ENCODE measurements around the gene SOCS2. TPM values are rescaled to one million over a fixed set of nuclear protein-coding genes. Genes with fewer than 3 reads are reported as not detected.
A peak's percentile ranks its signal among the peaks of the same experiment; 100 is the strongest.

Gene SOCS2
- total RNA-seq, 1 experiment from 2014 or later = 57.2 TPM

DNA sequence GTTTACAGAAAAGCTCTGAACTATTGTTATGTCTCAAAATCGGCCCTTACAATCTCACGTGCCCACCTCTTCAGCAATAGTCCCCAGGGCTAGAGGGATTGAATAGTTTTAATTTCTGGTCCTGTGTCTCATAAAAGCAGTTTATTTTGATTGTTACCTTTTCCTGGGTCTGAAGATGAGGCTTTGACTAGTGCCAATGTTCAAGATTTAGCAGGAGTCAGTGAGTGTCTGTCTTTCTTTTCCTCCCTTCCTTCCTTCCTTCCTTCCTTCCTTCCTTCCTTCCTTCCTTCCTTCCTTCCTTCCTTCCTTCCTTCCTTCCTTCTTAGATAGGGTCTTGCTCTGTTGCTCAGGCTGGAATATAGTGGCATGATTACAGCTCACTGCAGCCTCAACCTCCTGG lies 24.7 kb upstream of the SOCS2 start:
- no peak overlapping the region for H2BK12ac ChIP-seq (ENCODE audit: insufficient read length, low read depth, low read length)
- H3K4me1 ChIP-seq (ENCODE audit: insufficient read depth, low read length) = no peaks in the 10 kb centered on the region
- no peaks in the 10 kb centered on the region for H3K79me2 ChIP-seq (ENCODE audit: insufficient read depth, low read length)
- H3K9me3 Mint-ChIP-seq = no peaks in the 10 kb centered on the region
- no peak overlapping the region for H3K27ac ChIP-seq (ENCODE audit: insufficient read length, low read depth, low read length)
- no CpG with 5 or more reads among the region's 2 CpGs for WGBS (ENCODE audit: extremely low coverage, insufficient read length, low lambda C conversion rate)
- H3T11ph ChIP-seq (ENCODE audit: low read length) = no peak overlapping the region
- H2BK120ac ChIP-seq (ENCODE audit: low read depth, low read length, poor library complexity, severe bottlenecking) = no peak overlapping the region
- no peak overlapping the region for H4K91ac ChIP-seq (ENCODE audit: insufficient read length, low read depth, low read length)
- no peak overlapping the region for H3K9ac ChIP-seq (ENCODE audit: extremely low read depth, insufficient read length, low read length)
- H3K4me2 ChIP-seq (ENCODE audit: insufficient read depth, insufficient read length, low read length) = no peak overlapping the region
- H3K23ac ChIP-seq (ENCODE audit: insufficient read length, low read depth, low read length) = no peak overlapping the region
- peak overlapping the region in 1 of 3 experiments; percentile 60; a peak in 1 of 7 replicates for H3K27ac Mint-ChIP-seq
- peaks cover 10 to 15% (median 13%) of the 10 kb centered on the region in 3 experiments; a peak in 6 of 7 replicates for H3K36me3 Mint-ChIP-seq (ENCODE audit: insufficient read depth in 1 of 3, low read depth in 3 of 3)
- H3K27me3 Mint-ChIP-seq (ENCODE audit: low read depth) = no peaks in the 10 kb centered on the region
- H2BK20ac ChIP-seq (ENCODE audit: low read depth, low read length, poor library complexity, severe bottlenecking) = no peak overlapping the region
- H3K14ac ChIP-seq (ENCODE audit: insufficient read depth, low read length) = no peak overlapping the region
- no peaks in the 10 kb centered on the region for H3K27me3 ChIP-seq (ENCODE audit: insufficient read depth, low read length)
- H2BK15ac ChIP-seq (ENCODE audit: low read depth, low read length) = no peak overlapping the region
- no peak overlapping the region for H4K5ac ChIP-seq (ENCODE audit: insufficient read length, low read depth, low read length)
- TF ChIP-seq, protein P1, sequence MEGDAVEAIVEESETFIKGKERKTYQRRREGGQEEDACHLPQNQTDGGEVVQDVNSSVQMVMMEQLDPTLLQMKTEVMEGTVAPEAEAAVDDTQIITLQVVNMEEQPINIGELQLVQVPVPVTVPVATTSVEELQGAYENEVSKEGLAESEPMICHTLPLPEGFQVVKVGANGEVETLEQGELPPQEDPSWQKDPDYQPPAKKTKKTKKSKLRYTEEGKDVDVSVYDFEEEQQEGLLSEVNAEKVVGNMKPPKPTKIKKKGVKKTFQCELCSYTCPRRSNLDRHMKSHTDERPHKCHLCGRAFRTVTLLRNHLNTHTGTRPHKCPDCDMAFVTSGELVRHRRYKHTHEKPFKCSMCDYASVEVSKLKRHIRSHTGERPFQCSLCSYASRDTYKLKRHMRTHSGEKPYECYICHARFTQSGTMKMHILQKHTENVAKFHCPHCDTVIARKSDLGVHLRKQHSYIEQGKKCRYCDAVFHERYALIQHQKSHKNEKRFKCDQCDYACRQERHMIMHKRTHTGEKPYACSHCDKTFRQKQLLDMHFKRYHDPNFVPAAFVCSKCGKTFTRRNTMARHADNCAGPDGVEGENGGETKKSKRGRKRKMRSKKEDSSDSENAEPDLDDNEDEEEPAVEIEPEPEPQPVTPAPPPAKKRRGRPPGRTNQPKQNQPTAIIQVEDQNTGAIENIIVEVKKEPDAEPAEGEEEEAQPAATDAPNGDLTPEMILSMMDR (conservative IDR thresholded peaks at IDR 0.05) = no peak
- no peak overlapping the region for H2BK5ac ChIP-seq (ENCODE audit: insufficient read length, low read length)
- no peaks in the 10 kb centered on the region for H3K79me1 ChIP-seq (ENCODE audit: insufficient read depth, low read depth, low read length, poor library complexity, severe bottlenecking)
- H3K4me1 Mint-ChIP-seq = no peaks in the 10 kb centered on the region
- no peak overlapping the region for H3K56ac ChIP-seq (ENCODE audit: insufficient read length, low read depth, low read length)
- H3K23me2 ChIP-seq (ENCODE audit: insufficient read length, low read depth, low read length, poor library complexity, severe bottlenecking) = no peaks in the 10 kb centered on the region
- H3K9me3 ChIP-seq (ENCODE audit: control insufficient read depth, low read depth, low read length) = no peaks in the 10 kb centered on the region
- no peak overlapping the region for H3K4me3 Mint-ChIP-seq
- H3K4ac ChIP-seq (ENCODE audit: low read depth, low read length) = no peak overlapping the region
- H2AFZ ChIP-seq (ENCODE audit: low read length) = no peak overlapping the region
- no peaks in the 10 kb centered on the region for H4K20me1 ChIP-seq (ENCODE audit: control insufficient read depth, insufficient read depth, insufficient read length)
- H3K18ac ChIP-seq (ENCODE audit: insufficient read length, low read depth, low read length) = no peak overlapping the region
- no peak for DNase-seq
- H2AK5ac ChIP-seq (ENCODE audit: insufficient read length, low read length) = no peak overlapping the region
- H4K8ac ChIP-seq (replicated peaks; ENCODE audit: insufficient read length, low read depth, low read length) = no peak overlapping the region

All from H9 (cell line).